ENCODE measurements around the gene PIK3R5. TPM values are rescaled to one million over a fixed set of nuclear protein-coding genes. Genes with fewer than 3 reads are reported as not detected.

The PIK3R5 gene
- total and polyA plus RNA-seq, 2 donors (not counting 1 experiment from before 2014, with no cell fraction given), result 63.1 to 70.0 TPM

- H4K20me1 ChIP-seq (ENCODE audit: control insufficient read depth, insufficient read depth, low read length, poor library complexity, severe bottlenecking), result peaks cover 46% of the 10 kb centered on the region
- POLR2A ChIA-PET, result no interaction called here
- DNase-seq, result no peak
- no peak for ATAC-seq (ENCODE audit: low read depth)
- H3K79me2 ChIP-seq (ENCODE audit: control insufficient read depth, insufficient read depth, low read length), result peaks cover 90% of the 10 kb centered on the region
- H3K27me3 Mint-ChIP-seq, result no peaks in the 10 kb centered on the region
- no peak overlapping the region for H3K4me3 Mint-ChIP-seq
- H3K9me3 Mint-ChIP-seq (ENCODE audit: insufficient read depth), result peaks cover 23% of the 10 kb centered on the region
- no peak overlapping the region for H3K27ac ChIP-seq (ENCODE audit: low read length in 2 of 2)
- intact Hi-C loops (cut with micrococcal nuclease), result loop anchor here (10.0 kb wide), 1 partner anchor 54 kb away; no protein-coding TSS in a partner anchor
- no peak overlapping the region for H3K4me2 ChIP-seq (replicated peaks; ENCODE audit: low read depth, low read length, poor library complexity, severe bottlenecking)
- CTCF ChIA-PET, result no interaction called here
- no peak overlapping the region for H2AFZ ChIP-seq (ENCODE audit: insufficient read depth, low read depth, low read length, poor library complexity, severe bottlenecking)
- TF ChIP-seq CTCF (IDR thresholded peaks at IDR 0.05), result no peak
- no peak for TF ChIP-seq EZH2 (IDR thresholded peaks at IDR 0.05; ENCODE audit: borderline replicate concordance, insufficient read depth, low read depth, low read length, poor library complexity, severe bottlenecking)
- no peak overlapping the region for H3K9ac ChIP-seq (ENCODE audit: low read length)
- no peak overlapping the region for H3K4me3 ChIP-seq (ENCODE audit: control extremely low read depth in 1 of 5, extremely low read depth in 1 of 5, insufficient read depth in 1 of 5, low read depth in 2 of 5, low read length in 4 of 5)
- peaks cover 23% of the 10 kb centered on the region for H3K4me1 Mint-ChIP-seq
- H3K36me3 ChIP-seq (replicated peaks in 1 of 2; ENCODE audit: control extremely low read depth in 1 of 2, control insufficient read depth in 1 of 2, extremely low read depth in 1 of 2, insufficient read depth in 2 of 2, low read length in 1 of 2), result peaks cover 8 to 18% of the 10 kb centered on the region in 2 experiments
- H3K4me1 ChIP-seq (ENCODE audit: control insufficient read depth in 2 of 2, insufficient read depth in 2 of 2, low read length in 2 of 2), result peaks cover 7 to 12% of the 10 kb centered on the region in 2 donors
- H3K27me3 ChIP-seq (replicated peaks in 1 of 4; ENCODE audit: control extremely low read depth in 1 of 4, control insufficient read depth in 3 of 4, insufficient read depth in 4 of 4, low read length in 3 of 4), result no peaks in the 10 kb centered on the region
- H3K9me3 ChIP-seq (ENCODE audit: control extremely low read depth in 1 of 3, control insufficient read depth in 2 of 3, insufficient read depth in 1 of 3, low read length in 2 of 3), result peaks cover 6 to 43% (median 20%) of the 10 kb centered on the region in 3 donors
- WGBS (ENCODE audit: insufficient coverage), result 100% methylated on average over 1 of the region's 4 CpGs
- H3K27ac Mint-ChIP-seq, result no peak overlapping the region
Measured at GRCh38 chr17:8930649-8931048, 34.9 kb downstream of the PIK3R5 start.

DNA sequence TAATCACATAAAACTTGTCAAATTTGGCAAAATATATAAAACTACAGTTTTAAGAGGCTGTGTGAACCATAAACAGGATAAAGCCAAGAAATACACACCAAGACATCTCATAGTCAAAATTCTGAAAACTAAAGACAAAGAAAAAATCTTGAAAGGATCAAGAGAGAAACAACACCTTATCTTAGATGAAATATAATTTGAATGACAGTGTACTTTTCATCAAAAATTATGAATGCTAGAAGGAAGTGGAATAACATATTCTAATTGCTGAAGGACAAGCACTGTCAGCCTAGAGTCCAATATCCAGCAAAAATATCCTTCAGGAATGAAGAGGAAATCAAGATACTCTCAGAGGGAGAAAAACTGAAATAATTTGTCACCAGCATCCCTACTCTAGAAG lies 37.2 kb downstream of the PIK3R5 start:
- Mint-ChIP-seq H3K4me3 (no peak overlapping the region), H3K27me3 (no peaks in the 10 kb centered on the region), H3K9me3 (ENCODE audit: insufficient read depth) (peaks cover 23% of the 10 kb centered on the region), H3K27ac (no peak overlapping the region), H3K4me1 (peaks cover 8% of the 10 kb centered on the region)
- Histone ChIP-seq H3K9ac (ENCODE audit: low read length) (no peak overlapping the region), H3K4me3 (ENCODE audit: control extremely low read depth in 1 of 5, extremely low read depth in 1 of 5, insufficient read depth in 1 of 5, low read depth in 2 of 5, low read length in 4 of 5) (no peak overlapping the region), H3K4me1 (ENCODE audit: control insufficient read depth in 2 of 2, insufficient read depth in 2 of 2, low read length in 2 of 2) (peaks cover 0 to 3% of the 10 kb centered on the region in 2 donors), H3K79me2 (ENCODE audit: control insufficient read depth, insufficient read depth, low read length) (peaks cover 90% of the 10 kb centered on the region), H2AFZ (ENCODE audit: insufficient read depth, low read depth, low read length, poor library complexity, severe bottlenecking) (no peak overlapping the region), H3K27ac (ENCODE audit: low read length in 2 of 2) (no peak overlapping the region), H3K4me2 (replicated peaks; ENCODE audit: low read depth, low read length, poor library complexity, severe bottlenecking) (no peak overlapping the region), H3K9me3 (ENCODE audit: control extremely low read depth in 1 of 3, control insufficient read depth in 2 of 3, insufficient read depth in 1 of 3, low read length in 2 of 3) (peaks cover 6 to 43% (median 18%) of the 10 kb centered on the region in 3 donors), H3K36me3 (replicated peaks in 1 of 2; ENCODE audit: control extremely low read depth in 1 of 2, control insufficient read depth in 1 of 2, extremely low read depth in 1 of 2, insufficient read depth in 2 of 2, low read length in 1 of 2) (peaks cover 5 to 18% of the 10 kb centered on the region in 2 experiments), H3K27me3 (replicated peaks in 1 of 4; ENCODE audit: control extremely low read depth in 1 of 4, control insufficient read depth in 3 of 4, insufficient read depth in 4 of 4, low read length in 3 of 4) (no peaks in the 10 kb centered on the region), H4K20me1 (ENCODE audit: control insufficient read depth, insufficient read depth, low read length, poor library complexity, severe bottlenecking) (peaks cover 38% of the 10 kb centered on the region)
- CTCF ChIA-PET, result no interaction called here
- intact Hi-C loops (cut with micrococcal nuclease), result no loop called here
- no peak for ATAC-seq (ENCODE audit: low read depth)
- POLR2A ChIA-PET, result no interaction called here
- DNase-seq, result no peak
- no peak for TF ChIP-seq EZH2 (IDR thresholded peaks at IDR 0.05; ENCODE audit: borderline replicate concordance, insufficient read depth, low read depth, low read length, poor library complexity, severe bottlenecking)
- TF ChIP-seq CTCF (IDR thresholded peaks at IDR 0.05), result no peak

All from B cell (primary cell).